ENCODE data around the gene PIGW. TPM values are rescaled to one million over a fixed set of nuclear protein-coding genes. Genes with fewer than 3 reads are reported as not detected.

Gene PIGW
- polyA plus RNA-seq, 1 experiment = 4.5 TPM

- Histone ChIP-seq H3K9me3 (ENCODE audit: control insufficient read depth, insufficient read depth, low read length) (no peaks in the 10 kb centered on the region), H3K27ac (ENCODE audit: low read depth, low read length) (no peak overlapping the region), H3K27me3 (ENCODE audit: control insufficient read depth, insufficient read depth, low read length) (no peaks in the 10 kb centered on the region), H3K4me3 (ENCODE audit: low read depth, low read length) (no peak overlapping the region)
- TF ChIP-seq, protein P1, sequence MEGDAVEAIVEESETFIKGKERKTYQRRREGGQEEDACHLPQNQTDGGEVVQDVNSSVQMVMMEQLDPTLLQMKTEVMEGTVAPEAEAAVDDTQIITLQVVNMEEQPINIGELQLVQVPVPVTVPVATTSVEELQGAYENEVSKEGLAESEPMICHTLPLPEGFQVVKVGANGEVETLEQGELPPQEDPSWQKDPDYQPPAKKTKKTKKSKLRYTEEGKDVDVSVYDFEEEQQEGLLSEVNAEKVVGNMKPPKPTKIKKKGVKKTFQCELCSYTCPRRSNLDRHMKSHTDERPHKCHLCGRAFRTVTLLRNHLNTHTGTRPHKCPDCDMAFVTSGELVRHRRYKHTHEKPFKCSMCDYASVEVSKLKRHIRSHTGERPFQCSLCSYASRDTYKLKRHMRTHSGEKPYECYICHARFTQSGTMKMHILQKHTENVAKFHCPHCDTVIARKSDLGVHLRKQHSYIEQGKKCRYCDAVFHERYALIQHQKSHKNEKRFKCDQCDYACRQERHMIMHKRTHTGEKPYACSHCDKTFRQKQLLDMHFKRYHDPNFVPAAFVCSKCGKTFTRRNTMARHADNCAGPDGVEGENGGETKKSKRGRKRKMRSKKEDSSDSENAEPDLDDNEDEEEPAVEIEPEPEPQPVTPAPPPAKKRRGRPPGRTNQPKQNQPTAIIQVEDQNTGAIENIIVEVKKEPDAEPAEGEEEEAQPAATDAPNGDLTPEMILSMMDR (IDR thresholded peaks at IDR 0.05; ENCODE audit: low read depth, low read length) = no peak
- DNase-seq (ENCODE audit: low read depth, low spot score) = no peak
- CTCF ChIA-PET = interaction anchor here (2.4 kb wide), 1 partner anchor 11 kb away, joined by 13 read pairs; no protein-coding TSS in a partner anchor
- POLR2A ChIA-PET = no interaction called here
These were observed 40.8 kb upstream of the PIGW start for GRCh38 chr17:36493956-36494355.

- POLR2A ChIA-PET = no interaction called here
These were observed 40.1 kb upstream of the PIGW start for GRCh38 chr17:36494674-36495073.

GRCh38 chr17:36495076-36495578, 39.7 kb upstream of the PIGW start:
- H3K4me3 ChIP-seq (ENCODE audit: low read depth, low read length) = no peak overlapping the region
- H3K27me3 ChIP-seq (ENCODE audit: control insufficient read depth, insufficient read depth, low read length) = no peaks in the 10 kb centered on the region
- H3K27ac ChIP-seq (ENCODE audit: low read depth, low read length) = no peak overlapping the region
- H3K9me3 ChIP-seq (ENCODE audit: control insufficient read depth, insufficient read depth, low read length) = no peaks in the 10 kb centered on the region
- ChIA-PET POLR2A (no interaction called here), CTCF (interaction anchor here (2.4 kb wide), 1 partner anchor 12 kb away, joined by 13 read pairs; no protein-coding TSS in a partner anchor)
- TF ChIP-seq, protein P1 (IDR thresholded peaks at IDR 0.05; ENCODE audit: low read depth, low read length) = no peak
- DNase-seq (ENCODE audit: low read depth, low spot score) = no peak

More at GRCh38 chr17:36494674-36495073, 40.1 kb upstream of the PIGW start:
- no peak for DNase-seq (ENCODE audit: low read depth, low spot score)
- TF ChIP-seq, protein P1 (IDR thresholded peaks at IDR 0.05; ENCODE audit: low read depth, low read length) = no peak
- Histone ChIP-seq H3K27me3 (ENCODE audit: control insufficient read depth, insufficient read depth, low read length) (no peaks in the 10 kb centered on the region), H3K27ac (ENCODE audit: low read depth, low read length) (no peak overlapping the region), H3K9me3 (ENCODE audit: control insufficient read depth, insufficient read depth, low read length) (no peaks in the 10 kb centered on the region), H3K4me3 (ENCODE audit: low read depth, low read length) (no peak overlapping the region)
- CTCF ChIA-PET = interaction anchor here (2.4 kb wide), 1 partner anchor 11 kb away, joined by 13 read pairs; no protein-coding TSS in a partner anchor

DNA sequence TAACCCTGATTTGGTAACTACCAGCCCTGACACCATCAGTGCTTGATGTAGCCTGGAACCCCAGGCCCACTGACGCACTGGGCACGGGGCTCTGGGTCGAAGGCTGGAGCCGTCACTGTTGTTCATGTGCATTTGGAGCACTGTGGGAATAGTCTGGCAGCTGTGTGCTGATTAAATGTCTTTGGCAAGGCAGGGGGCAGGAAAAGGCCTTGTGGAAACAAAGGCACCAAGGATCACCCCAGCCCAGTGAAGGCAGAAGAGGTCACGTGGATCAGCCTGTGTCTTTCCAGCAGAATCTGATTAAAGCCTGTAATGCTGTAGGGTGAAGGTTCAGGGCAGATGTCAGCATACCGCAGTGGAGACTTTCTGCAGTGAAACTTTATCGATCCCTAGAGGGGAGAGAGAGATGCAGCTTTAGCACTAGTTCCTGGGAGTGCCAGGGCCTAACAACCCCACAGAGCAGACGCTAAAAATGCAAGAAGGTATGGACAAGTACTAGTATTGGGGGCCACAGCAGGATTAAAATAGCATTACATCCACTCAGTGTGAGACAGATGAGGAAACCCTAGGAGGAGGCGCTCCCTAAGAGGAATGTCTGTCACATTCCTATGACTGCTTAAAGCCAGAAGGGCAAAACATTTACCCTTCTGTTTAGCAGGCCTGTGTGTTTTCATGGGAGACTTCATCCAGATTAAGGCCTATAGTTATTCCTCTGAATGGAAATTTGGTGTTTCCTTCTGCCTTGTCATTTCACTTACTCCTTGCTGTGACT, 38.6 kb upstream of the PIGW start:
- CTCF ChIA-PET = interaction anchor here (2.4 kb wide), 1 partner anchor 13 kb away, joined by 13 read pairs; no protein-coding TSS in a partner anchor

More for the DNA sequence above, 38.6 kb upstream of the PIGW start:
- no peaks in the 10 kb centered on the region for H3K9me3 ChIP-seq (ENCODE audit: control insufficient read depth, insufficient read depth, low read length)
- no peak overlapping the region for H3K27ac ChIP-seq (ENCODE audit: low read depth, low read length)
- no peaks in the 10 kb centered on the region for H3K27me3 ChIP-seq (ENCODE audit: control insufficient read depth, insufficient read depth, low read length)
- no peak overlapping the region for H3K4me3 ChIP-seq (ENCODE audit: low read depth, low read length)
- DNase-seq (ENCODE audit: low read depth, low spot score) = no peak
- TF ChIP-seq, protein P1 (IDR thresholded peaks at IDR 0.05; ENCODE audit: low read depth, low read length) = no peak
- POLR2A ChIA-PET = no interaction called here

All from AG04450 (cell line).